Measurements from ENCODE around the gene PIGR.
"Not testable (repeated sequence)": the region's sequence is repeated elsewhere in the genome, so short reads cannot be mapped to it uniquely, and the experiment has no call there.

The PIGR gene

DNA sequence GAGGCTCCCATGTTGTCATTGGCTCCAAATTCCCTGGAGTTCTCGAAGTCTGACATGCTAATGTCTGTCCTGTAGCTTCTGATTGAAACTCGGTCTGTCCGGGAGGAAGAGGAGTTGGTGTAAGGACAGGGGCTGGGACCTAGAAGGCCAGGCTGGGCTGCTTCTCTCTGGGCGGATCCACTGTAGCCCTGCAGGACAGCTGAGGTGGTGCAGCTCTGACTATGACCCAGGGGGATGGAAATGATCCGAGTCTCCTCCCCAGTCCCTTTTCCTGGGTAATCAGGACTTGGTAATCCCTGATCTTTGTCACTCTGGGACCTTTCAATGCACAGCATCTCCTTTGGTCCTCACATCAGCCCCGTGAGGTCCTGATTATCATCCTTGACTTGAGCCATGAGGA is 14.6 kb downstream of the PIGR start:
- no peak for DNase-seq

DNA sequence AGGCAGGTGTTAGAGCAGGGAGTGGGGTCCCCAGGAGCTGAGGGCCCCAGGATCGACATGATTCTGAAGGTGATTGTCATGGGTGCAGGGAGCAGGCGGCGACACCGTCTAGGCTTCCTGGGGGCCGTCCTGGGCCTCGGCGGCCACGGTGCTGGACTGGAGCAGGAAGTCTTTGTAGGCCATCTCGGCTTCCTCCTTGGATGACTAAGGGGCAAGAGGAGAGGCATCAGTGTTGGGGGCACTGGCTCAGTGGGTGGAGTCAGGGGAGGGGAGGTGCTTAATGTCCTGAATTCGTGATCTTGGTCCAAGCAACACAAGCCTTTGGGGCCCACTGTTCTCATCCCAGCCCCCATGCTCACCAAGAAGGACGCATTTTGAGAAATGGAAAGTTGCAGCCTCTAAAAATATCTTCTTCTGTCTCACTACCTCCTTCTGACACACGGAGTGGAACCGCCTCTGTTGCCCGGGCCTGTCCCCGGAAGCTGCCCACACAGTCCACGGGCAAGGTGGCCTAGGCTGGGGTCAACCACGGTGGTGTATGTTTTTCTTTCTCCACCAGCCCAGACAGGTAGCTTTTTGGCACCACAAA is 16.0 kb downstream of the PIGR start:
- peak; percentile 87 for DNase-seq

DNA sequence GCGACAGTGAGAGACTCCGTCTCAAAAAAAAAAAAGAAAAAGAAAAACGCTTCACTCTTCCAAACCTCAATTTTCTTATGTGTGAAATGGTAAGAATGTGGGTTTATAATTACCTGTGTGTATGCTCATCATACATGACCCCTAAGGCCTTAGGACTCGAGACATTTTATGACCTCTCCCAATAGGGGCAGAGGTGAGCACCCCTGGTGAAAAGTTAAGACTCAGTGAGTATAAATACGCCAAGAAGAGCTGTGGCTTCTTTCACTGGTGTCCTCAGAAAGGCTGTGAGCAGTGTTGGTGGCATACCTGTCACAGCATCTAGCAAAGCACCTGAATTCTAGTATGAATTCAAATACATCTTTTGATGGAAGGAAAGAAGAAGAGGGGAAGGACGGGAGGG is 16.7 kb downstream of the PIGR start:
- DNase-seq: no peak

DNA sequence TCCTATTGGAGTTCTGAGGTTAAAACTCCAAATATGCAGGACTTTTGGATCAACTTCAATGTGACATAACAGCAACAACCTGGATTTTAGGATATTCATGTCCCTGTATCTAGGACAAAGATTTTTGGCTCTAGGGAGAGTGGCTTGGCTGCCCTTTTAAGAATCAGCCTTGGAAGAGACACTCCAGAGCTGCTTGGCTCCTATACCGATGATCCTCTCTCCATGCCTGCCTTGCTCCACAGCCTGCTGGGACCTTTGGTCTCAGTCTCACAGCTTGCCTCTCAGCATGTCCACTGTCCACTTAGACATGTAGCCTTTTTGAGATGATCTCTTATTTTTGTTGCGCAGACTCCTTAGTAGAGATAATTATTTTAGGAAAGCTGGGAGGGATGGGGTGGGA is 20.0 kb downstream of the PIGR start:
- DNase-seq: no peak

DNA sequence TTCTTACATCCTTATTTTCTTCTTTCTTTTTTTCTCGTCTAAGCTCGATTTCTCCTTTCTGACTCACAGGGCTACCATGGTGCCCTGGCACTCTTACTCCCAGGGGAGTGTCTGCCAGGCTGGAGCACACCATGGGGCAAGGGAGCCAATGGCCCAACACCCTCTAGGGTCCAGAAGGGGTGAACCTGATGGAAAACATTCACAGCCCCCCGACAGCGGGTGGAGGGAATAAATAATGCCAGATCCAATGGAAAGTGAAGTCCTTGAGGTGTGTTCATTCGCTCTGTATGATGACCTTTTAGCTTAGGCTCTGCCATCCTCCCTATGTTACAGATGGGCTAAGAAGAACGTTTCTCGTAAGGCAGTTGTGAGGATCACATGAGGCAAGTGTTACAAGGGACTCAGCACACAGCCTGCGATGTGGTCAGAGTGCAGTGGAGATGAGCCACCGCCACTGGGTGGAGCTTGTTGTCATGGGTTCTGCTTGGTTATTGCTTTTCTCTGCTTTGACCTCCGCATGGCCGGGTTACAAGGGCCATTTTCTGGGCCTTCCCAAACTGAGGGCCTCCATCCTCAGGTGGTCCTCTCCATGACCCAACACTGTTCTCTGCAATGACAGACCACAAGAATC is 21.0 kb downstream of the PIGR start:
- DNase-seq: peak; percentile 96

DNA sequence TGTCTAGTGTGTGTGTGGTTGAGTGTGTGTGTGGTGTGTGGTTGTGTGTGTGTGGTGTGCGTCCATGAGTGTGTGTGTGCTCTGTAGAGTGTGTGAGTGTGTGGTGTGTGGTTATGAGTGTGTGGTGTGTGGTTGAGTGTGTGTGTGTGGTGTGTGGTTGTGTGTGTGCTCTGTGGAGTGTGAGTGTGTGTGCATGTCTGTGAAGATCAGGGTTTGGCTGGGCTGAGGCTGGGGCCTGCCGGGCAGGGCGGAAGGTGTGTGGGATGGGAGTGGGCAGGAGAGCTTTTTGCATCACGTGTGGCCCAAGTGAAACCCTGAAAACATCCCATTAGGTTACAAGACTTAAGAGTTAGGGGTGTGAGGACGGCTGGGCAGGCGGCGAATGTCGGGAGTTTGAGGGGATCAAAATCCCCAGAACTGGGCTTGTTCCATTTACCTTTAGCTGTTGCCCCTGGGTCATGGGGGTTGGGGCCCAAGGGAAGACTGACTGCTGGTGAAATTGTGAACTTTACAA is 21.6 kb downstream of the PIGR start:
- no peak for DNase-seq

DNA sequence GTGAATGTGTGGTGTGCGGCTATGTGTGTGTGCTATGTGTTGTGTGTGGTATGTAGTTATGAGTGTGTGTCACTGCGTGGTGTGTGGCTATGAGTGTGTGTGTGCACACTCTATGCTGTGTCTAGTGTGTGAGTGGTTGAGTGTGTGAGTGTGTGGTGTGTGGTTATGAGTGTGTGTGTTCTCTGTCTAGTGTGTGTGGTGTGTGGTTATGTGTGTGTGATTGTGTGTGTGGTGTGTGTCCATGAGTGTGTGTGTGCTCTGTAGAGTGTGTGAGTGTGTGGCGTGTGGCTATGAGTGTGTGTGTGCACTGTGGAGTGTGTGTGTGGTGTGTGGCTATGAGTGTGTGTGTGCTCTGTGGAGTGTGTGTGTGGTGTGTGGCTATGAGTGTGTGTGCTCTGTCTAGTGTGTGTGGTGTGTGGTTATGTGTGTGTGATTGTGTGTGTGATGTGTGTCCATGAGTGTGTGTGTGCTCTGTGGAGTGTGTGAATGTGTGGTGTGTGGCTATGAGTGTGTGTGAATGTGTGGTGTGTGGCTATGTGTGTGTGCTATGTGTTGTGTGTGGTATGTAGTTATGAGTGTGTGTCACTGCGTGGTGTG is 22.2 kb downstream of the PIGR start:
- DNase-seq: not testable (repeated sequence)

DNA sequence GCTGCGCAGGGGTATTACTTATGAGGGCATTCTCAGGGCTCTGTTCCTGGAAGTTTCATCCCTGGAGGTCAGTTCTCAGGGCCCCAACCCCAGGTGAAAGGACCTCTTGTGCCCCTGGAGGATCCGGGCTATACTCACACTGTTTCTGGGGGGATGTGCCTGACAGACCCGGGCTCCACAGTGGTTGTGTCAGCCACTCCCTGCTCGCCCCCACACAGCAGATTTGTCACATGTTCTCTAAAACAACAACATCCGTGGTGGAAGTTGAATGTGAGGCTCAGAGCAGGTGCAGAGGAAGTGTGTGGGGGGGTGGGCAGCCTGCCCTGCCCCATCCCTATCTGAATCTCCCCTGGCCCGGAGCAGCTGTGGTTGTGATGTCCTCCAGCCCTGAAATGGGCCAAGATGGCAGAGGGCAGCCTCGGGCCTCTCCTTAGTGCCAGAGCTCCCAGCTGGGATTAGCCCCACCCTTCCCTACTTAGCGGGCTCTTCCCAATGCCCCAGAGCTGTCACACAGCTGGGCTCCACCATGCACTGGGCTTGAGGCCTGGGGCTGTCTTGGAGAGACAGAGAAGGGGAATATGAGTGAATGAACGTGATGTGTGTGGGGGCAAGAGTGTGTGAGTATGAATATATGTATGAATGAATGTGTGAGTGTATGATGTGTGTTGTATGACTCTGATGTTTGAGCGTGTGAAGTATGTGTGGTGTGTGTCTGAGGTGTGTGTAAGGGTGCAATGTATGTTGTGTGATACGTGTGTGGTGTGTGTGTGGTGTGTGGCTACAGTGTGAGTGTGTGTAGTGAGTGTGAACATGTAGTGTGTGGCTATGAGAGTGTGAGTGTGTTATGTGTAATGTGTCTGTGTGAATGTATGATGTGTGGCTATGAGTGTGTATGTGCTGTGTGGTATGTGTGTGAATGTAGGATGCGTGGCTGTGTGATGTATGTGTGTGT is 23.0 kb downstream of the PIGR start:
- DNase-seq: peak; percentile 46

DNA sequence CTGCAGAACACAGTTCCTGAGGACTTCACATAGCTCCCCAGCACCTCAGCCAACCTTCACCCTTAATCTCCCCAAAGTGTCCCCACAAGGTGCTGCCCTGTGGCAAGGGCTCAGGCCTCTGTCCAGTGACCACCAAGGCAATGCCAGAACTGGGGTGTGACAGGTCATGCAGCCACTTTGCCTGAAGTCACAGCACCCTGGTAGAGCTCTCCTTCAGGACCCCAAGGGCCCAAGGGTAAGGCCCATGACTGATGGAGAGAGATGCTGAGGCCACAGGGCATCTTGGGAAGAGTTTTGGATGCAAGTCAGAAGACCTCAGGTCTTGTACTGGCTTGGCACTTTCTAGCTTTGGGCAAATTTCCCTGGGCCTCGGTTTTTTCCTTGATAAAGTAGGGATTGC is 23.7 kb downstream of the PIGR start:
- DNase-seq: no peak

DNA sequence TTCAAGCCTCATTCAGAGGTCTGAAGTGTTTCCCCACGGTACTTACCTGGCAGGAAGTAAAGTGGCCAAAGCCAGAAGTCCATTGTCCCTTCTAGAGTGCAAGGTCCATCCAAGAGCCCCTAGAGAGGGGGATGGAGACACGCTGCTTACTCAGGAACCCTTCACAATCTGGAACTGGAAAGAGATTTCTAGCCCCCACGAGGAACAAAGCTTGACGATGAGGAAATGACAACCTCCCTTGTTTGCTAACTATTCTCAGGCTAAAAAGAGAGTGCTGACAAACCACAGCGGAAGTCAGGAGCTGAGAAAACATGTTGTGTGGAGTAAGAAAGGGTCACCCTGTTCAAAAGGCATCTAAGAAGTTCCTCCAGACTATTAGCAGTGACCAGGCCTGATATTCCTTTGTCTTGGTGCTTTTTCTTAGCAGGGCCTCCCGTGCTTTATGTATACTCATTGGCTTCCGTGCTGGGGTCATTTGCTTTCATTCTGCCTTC is 24.4 kb downstream of the PIGR start, which contains the start of gene FCMR:
Gene FCMR (minus strand): TSS at position 170 of the 494 bp plus-strand sequence. CDS start 87 bp downstream, at position 83.
- DNase-seq: peak; percentile 90

DNA sequence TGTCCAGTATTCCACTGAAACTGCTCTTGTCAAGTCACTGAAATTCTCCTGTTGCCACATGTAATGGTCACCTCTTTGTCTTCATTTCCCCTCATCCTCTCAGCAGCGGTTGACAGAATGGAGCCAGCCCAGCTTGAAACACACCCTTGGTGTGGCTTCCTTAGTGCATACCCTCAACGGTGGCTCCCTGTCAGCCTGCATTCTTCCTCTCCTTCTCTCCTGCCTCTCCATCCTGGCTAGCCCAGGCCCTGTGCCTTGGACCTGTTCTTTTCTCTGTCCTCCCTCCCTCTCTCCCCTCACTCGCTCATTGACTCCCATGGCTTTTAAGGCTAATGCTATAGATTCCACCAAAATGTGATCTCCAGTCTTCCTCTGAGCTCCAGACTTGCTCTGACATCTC is 28.2 kb downstream of the PIGR start:
- no peak for DNase-seq

DNA sequence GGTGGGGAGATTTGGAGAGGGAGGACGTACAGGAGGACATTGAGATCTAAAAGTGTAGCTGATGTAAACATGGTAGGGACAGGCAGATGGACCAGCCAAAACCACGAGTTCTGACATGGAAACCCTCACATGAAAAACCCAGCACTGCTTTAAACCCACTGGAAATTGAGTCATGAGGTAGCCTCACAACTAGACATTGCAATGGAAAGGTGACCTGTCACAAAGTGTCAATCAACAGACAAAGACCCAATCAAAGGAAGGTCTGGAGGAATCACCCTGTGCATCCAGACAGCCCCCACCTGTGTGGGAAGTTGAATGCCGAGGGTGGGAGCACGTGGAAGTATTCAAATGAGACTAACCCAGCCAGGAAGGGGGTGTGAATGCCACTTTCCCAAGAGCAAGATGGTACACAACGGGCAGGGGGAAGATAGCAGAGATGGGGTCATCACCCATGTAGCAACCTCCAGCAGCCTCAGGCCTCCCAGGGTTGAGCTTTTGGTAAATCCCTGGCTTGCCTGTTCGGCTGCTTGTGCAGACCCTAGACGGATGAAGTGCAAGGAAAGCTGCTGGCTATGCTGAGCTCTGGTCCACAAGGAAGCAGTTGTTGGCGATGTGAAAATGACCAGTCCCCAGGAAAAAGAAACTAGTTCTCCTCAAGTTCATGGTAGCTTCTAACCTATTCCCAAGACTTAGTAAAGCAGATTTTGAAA is 30.1 kb downstream of the PIGR start:
- no peak for DNase-seq

DNA sequence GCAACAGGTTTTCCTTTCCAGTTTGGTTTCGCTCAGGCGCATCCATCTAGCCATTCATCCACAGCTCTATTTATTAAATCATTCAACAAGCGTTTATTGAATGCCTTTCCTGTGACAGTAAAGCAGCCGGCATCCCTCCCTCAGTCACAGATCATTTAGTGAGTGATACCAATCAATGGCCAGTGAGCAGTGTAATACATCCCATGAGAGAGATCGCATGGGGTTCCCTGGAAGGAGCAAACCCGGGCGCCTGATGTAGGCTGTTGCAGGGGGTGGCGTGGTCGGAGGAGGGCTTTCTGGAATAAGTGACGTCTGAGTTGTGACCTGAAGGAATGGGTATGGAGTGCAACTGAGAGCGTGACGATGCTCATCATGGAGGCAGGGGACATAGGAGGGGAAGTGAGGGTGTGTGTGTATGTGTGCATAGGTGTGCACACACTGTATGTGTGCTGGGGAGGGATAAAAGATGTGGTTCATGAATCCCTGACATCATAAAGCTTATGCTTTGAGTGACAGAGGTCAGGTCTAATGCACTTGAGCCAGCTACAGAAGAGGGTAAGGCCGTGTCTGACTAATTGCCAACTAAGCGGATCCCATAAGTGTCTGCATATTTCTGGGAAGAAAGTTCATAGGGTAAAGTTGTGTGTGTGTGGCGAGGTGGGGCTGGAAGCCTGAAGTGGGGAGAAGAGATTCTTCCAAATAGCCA is 31.1 kb downstream of the PIGR start:
- no peak for DNase-seq

DNA sequence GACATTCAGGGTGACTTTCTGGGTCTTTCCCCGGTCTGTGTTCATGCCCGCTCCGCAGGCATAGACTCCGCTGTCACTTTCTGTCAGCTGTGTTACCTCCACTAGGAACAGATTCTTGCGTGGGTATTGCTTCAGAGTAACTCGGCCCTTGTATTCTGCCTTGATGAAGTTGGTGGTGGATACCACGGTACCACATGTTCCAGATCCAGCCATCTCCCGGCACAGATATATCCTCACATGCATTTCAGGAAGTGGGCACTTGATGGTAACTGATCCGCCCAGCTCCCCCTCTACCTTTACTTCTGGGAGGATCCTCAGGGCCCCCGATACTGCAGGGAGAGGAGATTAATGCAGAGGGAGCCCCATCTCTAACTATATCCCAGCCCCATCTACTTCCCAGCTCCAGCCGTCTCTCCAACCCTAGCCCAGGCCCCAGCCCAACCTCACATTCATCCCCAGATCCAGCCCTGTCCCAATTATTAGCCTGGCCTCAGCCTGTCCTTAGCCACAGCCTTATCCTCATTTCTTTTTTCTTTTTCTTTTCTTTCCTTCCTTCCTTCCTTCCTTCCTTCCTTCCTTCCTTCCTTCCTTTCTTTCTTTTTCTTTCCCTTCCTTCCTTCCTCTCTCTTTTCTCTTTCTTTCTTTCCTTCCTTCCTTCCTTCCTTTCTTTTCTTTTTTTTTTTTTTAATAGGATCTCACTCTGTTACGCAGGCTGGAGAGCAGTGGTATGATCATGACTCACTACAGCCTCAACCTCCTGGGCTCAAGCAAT is 32.3 kb downstream of the PIGR start:
- DNase-seq: no peak

DNA sequence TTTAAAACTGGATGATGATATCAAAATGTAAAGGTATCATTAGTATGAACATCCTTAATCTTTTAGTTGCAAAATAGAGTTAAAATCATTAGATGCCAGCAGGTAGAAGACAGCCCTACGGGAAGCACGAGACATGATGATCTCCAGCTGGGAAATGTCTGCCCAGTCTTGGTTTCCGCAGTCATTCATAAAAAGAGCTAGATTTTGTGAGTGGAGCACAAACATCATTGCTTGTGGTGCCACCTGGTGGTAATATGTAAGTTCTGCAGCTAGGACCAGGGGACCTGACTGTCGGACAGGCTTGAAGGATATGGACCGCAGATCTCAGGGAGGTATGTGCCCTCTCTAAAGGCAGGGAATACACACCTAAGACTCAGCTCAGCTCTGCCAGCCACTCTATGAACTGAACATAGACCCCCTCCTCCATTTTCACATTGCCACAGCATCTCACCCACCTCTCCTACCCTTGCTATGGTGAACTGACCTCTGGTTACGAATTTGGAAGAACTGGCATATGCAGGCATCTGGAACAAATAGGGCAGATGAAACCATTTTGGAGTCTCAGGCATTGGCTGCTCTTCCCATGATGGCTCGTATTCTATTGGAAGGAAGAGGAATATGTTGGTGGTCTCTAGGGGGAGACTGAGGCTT is 33.7 kb downstream of the PIGR start:
- peak; percentile 71 for DNase-seq

DNA sequence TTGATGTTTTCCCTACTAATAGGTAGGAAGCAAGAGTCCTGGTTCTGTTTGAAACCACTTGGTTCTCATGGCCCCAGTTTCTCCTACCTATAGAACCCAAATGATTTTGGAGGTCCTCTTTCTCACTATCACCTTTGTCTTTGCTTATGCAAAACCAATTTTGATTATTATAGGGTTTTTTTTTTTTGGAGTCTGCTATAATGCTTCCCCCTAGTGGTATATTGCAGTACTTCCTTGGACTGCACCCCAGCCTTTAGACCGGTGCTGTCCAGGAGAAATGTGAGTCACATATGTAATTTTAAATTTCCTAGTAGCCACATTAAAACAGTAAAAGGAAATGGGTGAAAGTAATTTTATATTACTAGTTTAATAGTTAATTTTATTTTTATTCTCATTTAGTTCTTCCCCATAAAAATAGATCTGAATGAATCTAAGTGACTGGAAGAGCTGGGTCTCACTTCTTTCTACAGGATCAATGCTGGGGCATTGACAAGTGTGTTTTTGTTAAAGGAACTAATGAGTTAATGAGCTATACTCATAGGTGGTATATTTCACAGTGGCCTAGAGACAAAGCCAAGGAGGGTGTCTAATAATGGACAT is 35.1 kb downstream of the PIGR start:
- peak; percentile 32 for DNase-seq

DNA sequence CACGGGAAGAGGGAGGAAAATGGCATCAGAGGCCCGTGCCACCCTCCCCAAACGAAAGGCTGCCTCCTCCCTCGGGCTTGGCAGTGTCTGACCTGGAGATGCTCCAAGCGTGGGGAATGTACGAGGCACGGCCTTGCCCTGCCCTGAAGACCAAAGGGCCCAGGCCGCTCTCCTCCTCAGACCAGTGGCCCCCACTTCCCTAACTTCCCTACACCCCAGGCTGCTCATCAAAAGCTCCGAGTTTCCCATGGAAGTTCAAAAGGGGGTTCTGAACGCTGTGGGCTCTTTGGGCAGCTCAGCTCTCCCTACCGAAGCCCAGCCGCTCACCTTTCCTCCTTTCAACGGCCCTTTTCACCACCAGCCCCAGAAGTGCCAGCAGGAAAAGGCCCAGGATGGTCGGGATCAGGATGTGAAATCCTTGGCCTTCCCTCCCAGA is 36.4 kb downstream of the PIGR start:
- DNase-seq: no peak

DNA sequence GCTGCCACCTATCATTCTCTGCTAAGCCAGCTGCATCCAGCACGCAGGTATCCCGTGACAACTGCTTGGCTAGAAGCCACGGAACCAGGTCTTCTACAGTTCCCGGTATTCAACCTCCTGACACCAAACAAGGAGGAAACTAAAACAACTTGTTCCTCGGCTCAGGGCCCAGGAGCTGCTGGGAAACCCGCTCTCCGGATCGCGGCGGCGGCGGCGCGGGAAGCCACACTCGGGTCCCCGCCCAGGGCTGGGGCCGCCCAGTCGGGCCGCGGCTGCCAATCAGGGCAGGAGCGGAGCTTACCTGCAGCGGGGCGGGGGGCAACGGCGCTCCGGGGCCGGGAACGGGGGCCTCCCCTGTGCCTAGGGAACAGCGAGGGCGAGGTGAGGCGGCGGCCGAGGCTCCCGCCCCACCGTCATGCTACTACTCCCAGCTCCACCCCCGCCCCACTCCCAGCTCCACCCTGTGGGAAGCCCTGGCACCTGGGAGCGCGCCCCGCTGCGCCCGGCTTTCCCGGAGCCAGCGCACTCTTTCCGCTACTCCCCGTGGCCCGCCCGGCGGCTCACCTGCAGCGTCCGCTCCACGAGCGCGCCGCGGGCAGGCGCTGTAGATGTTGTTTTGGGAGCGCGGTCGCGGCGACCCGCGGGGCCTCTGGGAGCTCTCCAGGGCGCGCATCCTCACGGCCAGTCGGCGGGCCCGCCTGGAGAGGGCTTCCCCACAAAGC is 36.9 kb downstream of the PIGR start:
- no peak for DNase-seq

DNA sequence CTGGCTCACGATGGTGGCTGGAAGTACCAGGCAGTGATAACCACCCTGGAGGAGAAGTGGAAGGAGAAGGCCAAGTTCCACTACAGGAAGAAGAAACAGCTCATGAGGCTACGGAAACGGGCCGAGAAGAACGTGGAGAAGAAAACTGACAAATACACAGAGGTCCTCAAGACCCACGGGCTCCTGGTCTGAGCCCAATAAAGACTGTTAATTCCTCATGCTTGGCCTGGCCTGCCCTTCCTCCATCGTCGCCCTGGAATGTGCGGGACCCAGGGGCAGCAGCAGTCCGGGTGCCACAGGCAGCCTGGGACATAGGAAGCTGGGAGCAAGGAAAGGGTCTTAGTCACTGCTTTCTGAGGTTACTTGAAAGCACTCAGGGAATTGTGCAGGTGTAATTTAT is 38.2 kb downstream of the PIGR start:
- no peak for DNase-seq

Measured in MV-4-11 (cell line).